ENCODE data around the gene SHLD1.

- TF ChIP-seq CTCF (conservative IDR thresholded peaks at IDR 0.05) (no peak), EZH2 (IDR thresholded peaks at IDR 0.05; ENCODE audit: low read depth) (no peak)
Measured at GRCh38 chr20:5895626-5896025, 145.4 kb downstream of the SHLD1 start.

All from PC-9 (cell line).